Right renal cortex interstitium (tissue), 3 donors: ENCODE measurements around the gene TEX9. TPM values are rescaled to one million over a fixed set of nuclear protein-coding genes. Genes with fewer than 3 reads are reported as not detected.
A peak's percentile ranks its signal among the peaks of the same experiment; 100 is the strongest.
"Not testable (repeated sequence)": the region's sequence is repeated elsewhere in the genome, so short reads cannot be mapped to it uniquely, and the experiment has no call there.

ENCODE experiments used
- DNase-seq, 3 donors: peaks; one replicate each; pipeline ENCODE4 v3.0.0-alpha.2; 2013; ENCODE audit warnings: low read depth in 3 of 3, low spot score in 2 of 3
- polyA plus RNA-seq, 3 donors: library from polyadenylated mRNA; unstranded; fragments of 120-200 nt; gene quantifications; one replicate each; pipeline ENCODE4 v1.2.1, GENCODE V29; 2013; ENCODE audit not compliant: insufficient read length in 3 of 3

TEX9 gene
- 10 to 100 TPM; 24.2 to 35.0 (median 33.0) TPM for polyA plus RNA-seq

DNA sequence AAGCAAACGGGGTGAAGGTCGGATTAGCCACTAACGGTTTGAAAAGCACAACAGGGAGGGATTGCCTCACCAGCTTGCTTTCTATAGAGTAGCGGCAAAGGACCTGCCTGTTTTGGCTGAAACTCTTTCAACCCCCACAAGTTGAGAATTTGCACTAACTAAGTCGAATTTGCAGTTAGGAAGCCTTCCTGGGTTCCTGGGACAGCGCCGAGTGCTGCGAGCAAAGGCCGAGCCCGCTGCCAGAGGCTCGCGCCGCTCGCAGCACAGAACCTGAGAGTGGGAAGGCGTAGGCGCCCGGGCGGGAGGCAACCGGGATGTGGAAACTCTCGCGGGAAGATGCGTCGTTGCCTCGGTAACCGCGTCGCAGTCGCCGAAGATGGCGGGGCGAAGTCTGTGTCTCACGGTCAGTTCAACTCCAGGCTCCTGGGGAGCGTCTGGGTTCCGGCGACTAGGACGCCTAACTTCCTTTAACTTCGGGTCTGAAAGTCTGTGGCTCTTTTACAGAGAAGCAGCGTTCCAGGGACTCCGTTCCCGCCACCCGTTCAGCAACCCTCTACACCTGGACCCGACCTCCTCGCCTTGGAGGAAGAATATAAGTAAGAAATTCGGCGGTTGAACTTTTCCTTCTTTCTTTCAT is at the start of gene TEX9:
Gene TEX9 (plus strand): TSS at position 352 of the 637 bp plus-strand sequence. CDS start 25 bp downstream, at position 377.
- peak; percentile 69 to 83 (median 77) for DNase-seq

DNA sequence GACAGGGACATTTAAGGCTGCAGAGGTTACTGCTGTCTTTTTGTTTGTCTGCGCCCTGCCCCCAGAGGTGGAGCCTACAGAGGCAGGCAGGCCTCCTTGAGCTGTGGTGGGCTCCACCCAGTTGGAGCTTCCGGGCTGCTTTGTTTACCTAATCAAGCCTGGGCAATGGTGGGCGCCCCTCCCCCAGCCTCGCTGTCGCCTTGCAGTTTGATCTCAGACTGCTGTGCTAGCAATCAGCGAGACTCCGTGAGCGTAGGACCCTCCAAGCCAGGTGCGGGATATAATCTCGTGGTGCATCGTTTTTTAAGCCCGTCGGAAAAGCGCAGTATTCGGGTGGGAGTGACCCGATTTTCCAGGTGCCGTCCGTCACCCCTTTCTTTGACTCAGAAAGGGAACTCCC is 48.7 kb upstream of the TEX9 start:
- not testable (repeated sequence) for DNase-seq

DNA sequence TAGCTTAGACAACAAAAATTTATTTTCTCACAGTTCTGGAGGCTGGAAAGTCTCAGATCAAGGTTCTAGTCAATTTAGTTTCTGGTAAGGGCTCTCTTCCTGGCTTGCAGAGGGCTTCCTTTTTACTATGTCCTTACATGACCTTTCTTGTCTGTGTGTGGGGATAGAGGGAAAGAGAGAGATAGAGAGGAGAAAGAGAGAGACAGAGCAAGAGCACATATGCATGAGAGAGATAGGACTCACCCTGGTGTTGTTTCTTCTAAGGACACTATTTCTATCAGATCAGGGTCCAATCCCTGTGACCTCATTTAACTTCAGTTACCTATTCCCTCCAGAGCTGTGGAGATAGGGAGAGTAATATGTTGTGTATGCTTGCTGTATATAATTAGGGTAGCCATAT is 44.9 kb upstream of the TEX9 start:
- no peak for DNase-seq

DNA sequence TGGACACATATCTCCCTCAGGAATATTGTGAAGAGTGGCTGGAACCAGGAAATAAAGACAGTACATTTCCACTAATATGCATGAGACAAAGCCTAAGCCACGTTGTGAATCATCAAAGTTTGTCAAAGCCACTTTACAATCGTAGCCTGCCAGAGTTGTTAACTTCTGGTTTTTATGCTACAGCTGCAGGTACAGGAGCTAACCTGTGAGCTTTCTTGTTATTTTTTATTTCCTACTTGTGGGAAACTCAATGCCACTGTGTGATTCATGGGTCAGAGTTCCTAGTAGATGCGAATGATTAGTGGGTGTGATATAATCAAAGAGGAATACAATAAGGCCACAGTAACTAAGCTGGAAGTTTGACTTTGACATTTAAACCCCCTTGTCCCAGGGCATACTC is 44.4 kb upstream of the TEX9 start:
- no peak for DNase-seq

DNA sequence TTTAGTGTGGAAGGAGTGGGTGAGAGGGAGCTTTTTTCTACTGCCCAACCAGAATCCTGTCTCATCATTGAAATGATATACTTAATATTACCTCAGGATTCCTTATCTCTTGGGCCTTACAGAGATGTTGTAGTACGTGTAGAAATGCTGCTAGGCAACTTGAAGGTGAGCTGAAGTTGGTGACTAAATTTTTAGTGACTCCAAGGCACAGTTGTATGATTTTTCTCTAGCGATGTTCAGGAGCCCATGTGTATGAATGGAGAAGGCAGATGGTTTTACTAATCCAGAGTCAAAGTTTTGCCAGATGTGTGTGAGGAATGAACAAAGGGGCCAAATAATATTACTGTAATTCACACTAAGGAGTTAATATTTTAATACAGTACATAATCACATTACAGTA is 42.8 kb upstream of the TEX9 start:
- DNase-seq: no peak

DNA sequence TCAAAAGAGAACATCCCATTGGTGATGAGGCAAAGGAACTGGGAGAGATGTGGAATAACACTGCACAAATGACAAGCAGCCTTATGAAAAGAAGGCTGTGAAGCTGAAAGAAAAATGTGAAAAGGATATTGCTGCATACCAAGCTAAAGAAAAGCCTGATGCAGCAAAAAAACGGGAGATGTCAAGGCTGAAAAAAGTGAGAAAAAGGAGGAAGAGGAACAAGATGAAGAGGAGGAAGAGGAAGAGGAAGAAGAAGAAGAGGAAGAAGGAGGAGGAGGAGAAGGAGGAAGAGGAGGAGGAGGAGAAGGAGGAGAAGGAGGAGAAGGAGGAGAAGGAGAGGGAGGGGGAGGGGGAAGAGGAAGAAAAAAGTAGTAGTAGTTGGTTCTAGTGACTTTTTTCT is 41.8 kb upstream of the TEX9 start:
- no peak for DNase-seq

DNA sequence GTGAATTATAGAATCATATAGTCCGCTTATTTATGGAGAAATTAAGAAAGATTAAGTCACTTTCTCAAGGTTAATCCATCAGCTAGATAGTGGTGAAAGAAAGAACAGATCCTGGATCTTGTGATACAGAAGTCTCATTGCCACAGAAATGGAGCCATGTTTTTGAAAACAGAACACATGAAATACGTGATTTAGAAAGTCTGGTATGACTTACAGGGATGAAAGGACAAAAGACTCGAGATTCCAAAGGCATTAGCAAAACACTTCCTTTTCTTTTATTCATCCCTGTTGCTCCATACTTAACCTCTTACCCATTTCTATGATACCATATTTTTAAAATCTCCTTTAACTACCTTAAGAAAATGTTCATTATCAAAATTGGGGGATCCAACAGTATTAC is 40.0 kb upstream of the TEX9 start:
- DNase-seq: no peak

DNA sequence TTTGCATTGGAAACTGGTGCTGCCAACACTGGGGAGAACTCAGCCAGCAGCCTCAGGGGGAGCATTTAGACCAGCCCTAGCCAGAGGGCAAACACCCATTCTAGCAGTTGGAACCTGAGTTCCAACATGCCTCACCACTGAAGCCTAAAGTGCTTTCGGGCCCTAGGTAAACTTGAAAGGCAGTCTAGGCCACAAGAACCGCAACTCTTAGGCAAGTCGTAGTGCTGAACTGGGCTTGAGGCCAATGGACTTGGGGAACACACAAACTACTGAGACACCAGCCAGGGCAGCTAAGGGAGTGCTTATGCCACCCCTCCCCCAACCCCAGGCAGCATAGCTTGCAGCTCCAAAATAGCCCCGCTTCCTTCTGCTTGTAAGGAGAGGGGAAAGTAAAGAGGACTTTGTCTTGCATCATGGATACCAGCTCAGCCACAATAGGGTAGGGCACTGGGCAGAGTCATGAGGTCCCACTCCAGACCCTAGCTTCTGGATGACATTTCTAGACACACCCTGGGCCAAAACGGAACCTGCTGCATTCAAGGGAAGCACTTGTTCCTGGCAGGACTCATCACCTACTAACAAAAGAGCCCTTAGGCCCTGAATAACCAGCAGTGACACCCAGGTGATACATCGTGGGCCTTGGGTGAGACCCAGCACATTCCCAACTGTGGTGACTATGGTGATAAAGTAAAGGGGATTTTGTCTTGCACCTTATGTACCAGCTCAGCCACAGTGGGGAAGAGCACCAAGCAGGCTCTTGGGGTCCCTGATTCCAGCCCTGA is 37.3 kb upstream of the TEX9 start:
- DNase-seq: no peak

DNA sequence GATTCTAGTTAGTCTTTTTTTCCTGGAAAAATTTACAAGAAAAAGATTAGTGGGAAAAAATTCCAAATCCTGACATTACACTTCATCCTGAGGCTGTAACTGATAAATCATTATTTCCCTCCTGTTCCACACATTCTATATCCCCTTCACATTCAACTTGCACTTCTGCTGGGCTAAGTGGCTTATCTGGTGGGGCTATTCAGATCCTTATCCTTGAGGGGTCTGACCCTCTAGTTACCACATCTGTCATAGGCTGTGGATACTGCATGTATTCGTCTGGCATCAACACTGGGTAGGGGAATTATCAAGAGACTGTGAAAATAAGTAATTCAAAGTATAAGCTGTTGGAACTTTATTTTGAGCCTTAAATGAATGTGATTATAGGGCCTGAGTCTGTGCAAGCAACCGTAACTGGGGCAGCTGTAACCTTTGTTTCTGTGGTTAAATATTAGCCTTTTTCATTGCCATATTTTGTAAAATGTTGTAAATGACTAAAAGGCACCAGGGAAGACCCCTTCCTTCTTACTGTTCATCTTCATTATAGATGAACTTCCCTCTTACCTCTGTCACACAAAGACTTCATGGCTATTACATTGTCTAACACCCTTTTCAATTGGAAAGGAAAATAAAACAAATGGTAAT is 28.0 kb upstream of the TEX9 start:
- DNase-seq: no peak

DNA sequence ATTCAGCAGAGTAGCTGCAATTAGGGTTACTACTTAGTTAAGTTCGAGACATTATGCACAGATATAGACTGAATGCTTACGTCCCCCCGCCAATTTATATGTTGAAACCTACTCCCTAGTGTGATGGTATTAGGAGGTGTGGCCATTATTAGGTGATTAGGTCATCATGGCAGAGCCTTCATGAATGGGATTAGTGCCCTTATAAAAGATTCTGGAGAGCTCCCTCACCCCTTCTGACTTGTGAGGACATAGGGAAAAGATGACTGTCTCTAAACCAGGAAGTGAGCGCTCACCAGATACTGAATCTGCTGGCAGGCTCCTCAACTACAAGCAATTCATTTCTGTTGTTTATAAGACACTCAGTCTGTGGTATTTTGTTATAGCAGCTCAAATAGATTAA is 25.6 kb upstream of the TEX9 start:
- no peak for DNase-seq

DNA sequence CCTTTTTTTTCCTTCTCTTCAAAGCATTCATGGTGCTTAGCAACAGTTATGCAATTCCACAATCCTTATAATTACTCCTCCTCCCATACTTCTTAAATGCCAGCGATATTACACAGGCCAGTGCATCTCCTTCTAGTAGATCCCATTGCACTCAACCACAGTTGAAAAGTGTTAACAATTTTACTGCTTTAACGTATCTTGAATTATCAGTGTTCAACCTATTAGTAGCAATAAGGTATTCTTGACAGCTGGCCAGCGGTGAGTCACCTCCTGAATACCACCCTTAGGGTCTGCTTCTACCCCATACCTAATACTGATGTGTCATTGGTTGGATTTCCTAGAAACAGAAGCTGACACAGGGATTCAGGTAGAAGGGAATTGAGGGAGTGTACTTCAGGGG is 24.0 kb upstream of the TEX9 start:
- no peak for DNase-seq

DNA sequence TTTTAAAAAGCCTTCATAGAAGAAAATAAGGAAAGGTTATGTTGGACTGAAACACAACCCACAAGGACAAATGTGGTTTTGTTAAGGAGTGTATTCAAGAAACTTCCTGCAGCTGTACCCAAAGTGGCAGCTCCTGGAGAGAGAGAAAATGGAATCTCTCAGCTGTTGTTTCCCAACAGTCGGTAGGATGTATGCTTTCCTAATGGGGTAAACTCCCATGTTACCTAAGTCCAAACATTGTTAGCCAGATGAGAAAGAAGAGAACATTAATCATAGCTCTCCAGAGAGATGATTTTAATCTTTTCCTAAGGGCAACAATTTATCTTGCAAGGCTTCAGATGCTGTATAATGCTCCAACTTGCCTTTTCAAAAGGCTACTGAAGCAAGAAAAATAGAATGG is 22.6 kb upstream of the TEX9 start:
- DNase-seq: no peak

DNA sequence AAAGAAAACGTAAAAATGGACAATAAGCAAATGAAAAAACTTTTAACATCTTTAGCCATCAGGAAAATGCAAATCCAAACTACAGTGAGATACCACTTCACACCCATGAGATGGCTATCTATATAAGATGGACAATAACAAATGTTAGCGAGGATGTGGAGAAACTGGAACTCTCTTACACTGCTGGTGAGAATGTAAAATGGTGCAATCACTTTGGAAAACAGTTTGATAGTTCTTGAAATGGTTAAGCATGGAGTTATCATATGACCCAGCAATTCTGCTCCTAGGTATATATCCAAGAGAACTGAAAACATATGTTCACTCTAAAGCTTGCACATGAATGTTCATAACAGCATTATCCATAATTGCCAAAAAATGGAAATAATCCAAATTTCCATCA is 21.3 kb upstream of the TEX9 start:
- DNase-seq: no peak

DNA sequence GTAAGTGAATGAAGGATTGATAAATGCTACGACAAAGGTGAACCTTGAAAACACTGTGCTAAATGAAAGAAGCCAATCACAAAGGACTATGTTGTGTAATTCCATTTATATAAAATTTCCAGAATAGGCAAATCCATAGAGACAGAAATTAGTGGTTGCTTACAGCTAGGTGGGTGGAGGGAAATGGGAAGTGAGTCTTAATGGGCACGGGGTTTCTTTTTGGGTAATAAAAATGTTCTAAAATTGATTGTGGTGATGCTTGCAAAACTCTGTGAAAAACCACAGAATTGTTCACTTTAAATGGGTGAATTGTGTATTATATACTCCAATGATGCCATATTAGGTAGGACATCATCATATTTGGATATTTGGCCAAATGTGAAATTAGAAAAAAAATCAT is 20.9 kb upstream of the TEX9 start:
- DNase-seq: no peak

DNA sequence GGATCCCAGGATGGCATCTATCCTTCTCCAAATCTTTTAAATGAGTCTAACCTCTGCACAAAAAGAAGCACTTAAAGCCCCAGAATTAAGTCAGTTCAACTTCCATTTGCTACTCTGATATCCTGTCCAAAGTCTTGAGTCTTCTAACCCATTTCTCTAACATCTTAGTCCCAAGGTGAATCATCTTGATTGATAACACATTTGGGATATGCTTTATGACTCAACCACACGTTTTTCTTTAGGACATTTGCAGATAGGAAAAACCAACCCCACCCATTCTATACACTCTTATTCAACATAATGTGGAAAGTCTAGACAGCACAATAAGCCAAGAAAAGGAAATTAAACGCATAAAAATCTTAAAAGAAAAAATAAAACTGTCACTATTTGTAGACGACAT is 18.8 kb upstream of the TEX9 start:
- no peak for DNase-seq

DNA sequence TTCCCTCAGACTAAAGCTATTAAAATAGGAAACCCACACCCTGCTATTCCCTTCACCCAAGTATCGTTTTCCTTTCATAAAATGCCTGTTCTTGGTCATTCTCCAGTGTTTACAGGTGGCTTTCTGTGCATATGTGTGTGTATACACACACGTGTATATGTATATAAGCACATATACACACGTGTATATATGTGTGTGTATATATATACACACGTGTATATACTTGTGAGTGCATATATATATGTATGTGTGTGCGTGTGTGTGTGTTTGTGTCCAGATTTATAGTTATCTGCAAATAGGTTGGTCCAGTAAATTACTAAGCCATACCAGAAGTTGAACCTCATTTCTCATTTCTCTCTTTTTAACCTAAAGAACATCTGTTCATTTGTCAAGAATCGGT is 15.7 kb upstream of the TEX9 start:
- no peak for DNase-seq

DNA sequence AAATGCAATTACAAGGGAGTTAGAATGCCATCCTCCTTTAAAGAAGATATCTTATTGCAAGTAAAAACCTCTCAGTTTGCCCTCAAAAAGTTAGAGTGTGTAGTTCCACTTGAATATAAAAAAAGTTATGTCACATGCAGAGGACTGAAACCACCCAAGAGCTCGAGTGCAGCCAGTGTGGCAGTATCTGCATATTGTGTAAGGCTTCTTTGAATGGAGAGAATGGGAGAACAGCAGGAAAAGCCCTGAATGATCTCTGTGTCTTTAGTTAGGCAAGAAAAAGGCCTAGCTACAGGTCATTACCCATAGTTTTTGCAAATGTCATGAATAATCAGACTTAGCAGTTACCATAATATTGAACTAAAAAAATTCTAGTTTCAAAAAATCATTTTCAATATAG is 13.9 kb upstream of the TEX9 start:
- DNase-seq: no peak

DNA sequence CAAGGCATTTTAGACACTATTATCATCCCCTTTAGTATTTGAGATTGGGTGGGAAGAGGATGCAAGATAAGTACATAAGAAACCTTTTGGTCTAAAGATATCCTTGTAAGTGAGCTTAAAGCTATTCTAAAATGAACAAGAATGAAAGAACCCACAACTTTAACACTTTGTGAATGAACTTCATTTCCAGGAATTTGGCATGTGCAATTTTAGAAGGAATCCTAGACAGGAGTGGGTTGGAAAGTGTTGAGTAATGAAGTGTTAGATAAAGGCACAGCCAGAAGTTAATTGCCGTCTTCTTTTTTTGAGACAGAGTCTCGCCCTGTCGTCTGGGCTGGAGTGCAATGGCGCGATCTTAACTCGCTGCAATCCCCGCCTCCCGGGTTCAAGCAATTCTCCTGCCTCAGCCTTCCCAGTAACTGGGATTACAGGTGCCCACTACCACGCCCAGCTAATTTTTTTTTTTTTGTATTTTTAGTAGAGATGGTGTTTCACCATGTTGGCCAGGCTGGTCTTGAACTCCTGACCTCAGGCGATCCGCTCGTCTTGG is 13.2 kb upstream of the TEX9 start:
- DNase-seq: no peak

DNA sequence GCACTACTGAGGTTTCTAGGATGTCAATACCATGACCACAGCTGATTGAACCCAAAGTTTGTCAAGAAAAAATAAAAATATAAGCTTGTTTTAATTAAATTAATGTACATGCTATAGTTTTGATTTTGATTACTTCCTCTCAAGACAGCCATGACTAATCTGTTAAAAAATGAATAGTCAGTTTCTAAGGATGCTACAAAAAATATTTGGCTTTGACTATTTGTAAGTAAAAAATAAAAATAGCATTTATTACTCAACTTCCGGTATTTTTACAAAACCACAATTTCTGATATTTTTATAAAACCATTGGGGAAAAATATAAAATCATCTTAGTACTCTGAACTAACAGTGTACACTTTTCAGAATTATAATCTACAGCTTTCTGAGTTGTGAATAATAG is 12.1 kb upstream of the TEX9 start:
- no peak for DNase-seq

DNA sequence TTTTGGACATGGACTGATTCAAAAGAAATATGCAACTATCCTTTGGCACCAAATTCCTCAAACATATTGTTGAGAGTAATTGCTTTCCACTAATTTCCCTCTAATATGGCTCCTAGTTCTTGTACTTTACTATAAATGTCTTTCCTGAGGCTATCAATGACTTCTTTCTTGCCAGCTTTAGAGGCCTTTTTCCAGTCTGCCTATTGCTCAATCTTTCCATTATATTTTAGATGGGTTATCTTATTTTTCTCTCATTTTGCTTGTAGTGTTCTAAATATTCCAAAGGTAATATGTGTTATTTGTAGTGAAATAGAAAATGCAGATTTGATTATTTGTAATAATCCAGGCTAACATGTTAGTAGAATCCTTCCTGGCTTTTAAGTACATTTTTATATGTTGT is 11.5 kb upstream of the TEX9 start:
- no peak for DNase-seq

DNA sequence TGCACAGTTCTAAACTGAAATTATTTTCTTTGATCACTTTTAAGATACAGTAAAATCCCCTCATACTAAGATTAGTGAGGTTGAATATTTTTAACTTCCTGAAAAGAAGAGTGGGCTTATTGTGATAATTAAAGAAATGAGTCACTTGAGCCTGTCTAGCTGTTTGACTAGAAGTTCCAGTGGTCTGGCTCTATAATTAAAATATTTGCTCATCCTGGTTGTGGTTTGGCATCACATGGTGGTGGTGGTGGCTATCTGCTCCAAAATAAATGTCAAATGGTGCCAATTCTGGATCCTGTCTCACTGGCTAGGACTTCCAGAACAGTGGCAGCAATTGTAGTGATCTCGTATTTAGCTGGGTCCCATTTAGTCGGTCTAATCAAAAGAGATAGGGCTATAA is 8.6 kb upstream of the TEX9 start:
- DNase-seq: no peak

DNA sequence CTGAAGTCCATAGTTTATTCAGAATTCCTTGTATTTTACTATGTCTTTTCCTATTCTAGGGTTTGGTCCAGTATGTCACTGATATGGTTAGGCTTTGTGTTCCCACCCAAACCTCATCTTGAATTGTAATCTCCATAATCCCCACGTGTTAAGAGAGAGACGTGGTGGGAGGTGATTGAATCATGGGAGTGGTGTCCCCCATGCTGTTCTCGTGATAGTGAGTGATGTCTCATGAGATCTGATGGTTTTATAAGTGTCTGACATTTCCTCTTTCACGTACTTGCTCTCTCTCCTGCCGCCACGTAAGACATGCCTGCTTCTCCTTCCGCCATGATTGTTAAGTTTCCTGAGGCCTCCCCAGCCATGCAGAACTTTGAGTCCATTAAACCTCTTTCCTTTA is 6.6 kb upstream of the TEX9 start:
- DNase-seq: no peak
